ENCODE data around the gene CLSTN3. TPM values are rescaled to one million over a fixed set of nuclear protein-coding genes. Genes with fewer than 3 reads are reported as not detected.

Gene CLSTN3
- total and polyA plus RNA-seq, 2 donors (not counting 1 experiment from before 2014, with no cell fraction given): 31.7 to 36.5 TPM

DNA sequence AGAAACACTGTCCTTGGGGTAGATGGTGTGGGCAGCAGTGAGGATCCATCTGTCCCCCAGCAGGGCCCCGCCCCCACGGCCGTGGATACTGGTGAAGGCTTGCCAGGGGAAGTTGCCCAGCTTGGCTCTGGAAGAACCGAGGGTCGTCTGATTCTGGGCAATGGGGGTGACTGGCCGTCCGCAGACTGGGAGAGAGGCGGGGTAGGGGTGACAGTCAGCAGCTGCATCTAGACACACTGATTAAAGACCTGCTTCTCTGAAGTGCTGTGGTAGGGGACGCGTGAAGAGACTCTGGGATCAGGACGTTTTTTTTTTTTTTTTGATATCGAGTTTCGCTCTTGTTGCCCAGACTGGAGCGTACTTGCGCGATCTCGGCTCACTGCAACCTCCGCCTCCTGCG, 33.2 kb upstream of the CLSTN3 start:
- H3K4me3 Mint-ChIP-seq: no peak overlapping the region

GRCh38 chr12:7099290-7099996, 30.7 kb upstream of the CLSTN3 start:
- intact Hi-C loops (cut with micrococcal nuclease): no loop called here
- Mint-ChIP-seq H3K4me3 (no peak overlapping the region), H3K27me3 (no peaks in the 10 kb centered on the region), H3K9me3 (ENCODE audit: insufficient read depth) (no peaks in the 10 kb centered on the region), H3K27ac (no peak overlapping the region), H3K4me1 (no peaks in the 10 kb centered on the region)
- TF ChIP-seq, protein P1, sequence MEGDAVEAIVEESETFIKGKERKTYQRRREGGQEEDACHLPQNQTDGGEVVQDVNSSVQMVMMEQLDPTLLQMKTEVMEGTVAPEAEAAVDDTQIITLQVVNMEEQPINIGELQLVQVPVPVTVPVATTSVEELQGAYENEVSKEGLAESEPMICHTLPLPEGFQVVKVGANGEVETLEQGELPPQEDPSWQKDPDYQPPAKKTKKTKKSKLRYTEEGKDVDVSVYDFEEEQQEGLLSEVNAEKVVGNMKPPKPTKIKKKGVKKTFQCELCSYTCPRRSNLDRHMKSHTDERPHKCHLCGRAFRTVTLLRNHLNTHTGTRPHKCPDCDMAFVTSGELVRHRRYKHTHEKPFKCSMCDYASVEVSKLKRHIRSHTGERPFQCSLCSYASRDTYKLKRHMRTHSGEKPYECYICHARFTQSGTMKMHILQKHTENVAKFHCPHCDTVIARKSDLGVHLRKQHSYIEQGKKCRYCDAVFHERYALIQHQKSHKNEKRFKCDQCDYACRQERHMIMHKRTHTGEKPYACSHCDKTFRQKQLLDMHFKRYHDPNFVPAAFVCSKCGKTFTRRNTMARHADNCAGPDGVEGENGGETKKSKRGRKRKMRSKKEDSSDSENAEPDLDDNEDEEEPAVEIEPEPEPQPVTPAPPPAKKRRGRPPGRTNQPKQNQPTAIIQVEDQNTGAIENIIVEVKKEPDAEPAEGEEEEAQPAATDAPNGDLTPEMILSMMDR (IDR thresholded peaks at IDR 0.05): no peak
- TF ChIP-seq EZH2 (IDR thresholded peaks at IDR 0.05; ENCODE audit: borderline replicate concordance, insufficient read depth, low read depth, low read length, poor library complexity, severe bottlenecking): no peak
- no peak for DNase-seq
- Histone ChIP-seq H3K9ac (ENCODE audit: low read length) (no peak overlapping the region), H2AFZ (ENCODE audit: insufficient read depth, low read depth, low read length, poor library complexity, severe bottlenecking) (no peak overlapping the region), H3K79me2 (ENCODE audit: control insufficient read depth, insufficient read depth, low read length) (no peaks in the 10 kb centered on the region), H3K4me1 (ENCODE audit: control insufficient read depth in 2 of 2, insufficient read depth in 2 of 2, low read length in 2 of 2) (no peaks in the 10 kb centered on the region), H3K36me3 (replicated peaks in 1 of 2; ENCODE audit: control extremely low read depth in 1 of 2, control insufficient read depth in 1 of 2, extremely low read depth in 1 of 2, insufficient read depth in 2 of 2, low read length in 1 of 2) (peaks cover 0 to 3% of the 10 kb centered on the region in 2 experiments), H4K20me1 (ENCODE audit: control insufficient read depth, insufficient read depth, low read length, poor library complexity, severe bottlenecking) (no peaks in the 10 kb centered on the region), H3K4me3 (ENCODE audit: control extremely low read depth in 1 of 5, extremely low read depth in 1 of 5, insufficient read depth in 1 of 5, low read depth in 2 of 5, low read length in 4 of 5) (no peak overlapping the region), H3K4me2 (replicated peaks; ENCODE audit: low read depth, low read length, poor library complexity, severe bottlenecking) (no peak overlapping the region), H3K9me3 (ENCODE audit: control extremely low read depth in 1 of 3, control insufficient read depth in 2 of 3, insufficient read depth in 1 of 3, low read length in 2 of 3) (no peaks in the 10 kb centered on the region), H3K27me3 (replicated peaks in 1 of 4; ENCODE audit: control extremely low read depth in 1 of 4, control insufficient read depth in 3 of 4, insufficient read depth in 4 of 4, low read length in 3 of 4) (no peaks in the 10 kb centered on the region), H3K27ac (ENCODE audit: low read length in 2 of 2) (no peak overlapping the region)
- 74% methylated on average over 8 of the region's 9 CpGs for WGBS (ENCODE audit: insufficient coverage)
- ChIA-PET CTCF (interaction anchor here (0.8 to 1.7 kb wide), 4 partner anchors 10 to 161 kb away, joined by 3 to 5 read pairs (median 4); partner anchors contain the start of gene C1RL), POLR2A (no interaction called here)
- ATAC-seq (ENCODE audit: low read depth): no peak

More for the DNA sequence above, 33.2 kb upstream of the CLSTN3 start:
- Histone ChIP-seq H3K9ac (ENCODE audit: low read length) (no peak overlapping the region), H2AFZ (ENCODE audit: insufficient read depth, low read depth, low read length, poor library complexity, severe bottlenecking) (no peak overlapping the region), H3K4me1 (ENCODE audit: control insufficient read depth in 2 of 2, insufficient read depth in 2 of 2, low read length in 2 of 2) (peaks cover 0 to 9% of the 10 kb centered on the region in 2 donors), H3K9me3 (ENCODE audit: control extremely low read depth in 1 of 3, control insufficient read depth in 2 of 3, insufficient read depth in 1 of 3, low read length in 2 of 3) (no peaks in the 10 kb centered on the region), H3K4me3 (ENCODE audit: control extremely low read depth in 1 of 5, extremely low read depth in 1 of 5, insufficient read depth in 1 of 5, low read depth in 2 of 5, low read length in 4 of 5) (no peak overlapping the region), H3K4me2 (replicated peaks; ENCODE audit: low read depth, low read length, poor library complexity, severe bottlenecking) (no peak overlapping the region), H3K79me2 (ENCODE audit: control insufficient read depth, insufficient read depth, low read length) (no peaks in the 10 kb centered on the region), H3K27ac (ENCODE audit: low read length in 2 of 2) (no peak overlapping the region), H3K27me3 (replicated peaks in 1 of 4; ENCODE audit: control extremely low read depth in 1 of 4, control insufficient read depth in 3 of 4, insufficient read depth in 4 of 4, low read length in 3 of 4) (peaks cover 0 to 3% (median 0%) of the 10 kb centered on the region in 4 experiments), H4K20me1 (ENCODE audit: control insufficient read depth, insufficient read depth, low read length, poor library complexity, severe bottlenecking) (no peaks in the 10 kb centered on the region), H3K36me3 (replicated peaks in 1 of 2; ENCODE audit: control extremely low read depth in 1 of 2, control insufficient read depth in 1 of 2, extremely low read depth in 1 of 2, insufficient read depth in 2 of 2, low read length in 1 of 2) (peaks cover 0 to 3% of the 10 kb centered on the region in 2 experiments)
- H3K27me3 Mint-ChIP-seq: no peaks in the 10 kb centered on the region
- TF ChIP-seq, protein P1 (IDR thresholded peaks at IDR 0.05): no peak
- no peak for TF ChIP-seq EZH2 (IDR thresholded peaks at IDR 0.05; ENCODE audit: borderline replicate concordance, insufficient read depth, low read depth, low read length, poor library complexity, severe bottlenecking)
- CTCF ChIA-PET: interaction anchor here (1.3 kb wide), 1 partner anchor 173 kb away, joined by 5 read pairs; no protein-coding TSS in a partner anchor
- DNase-seq: no peak
- WGBS (ENCODE audit: insufficient coverage): 97% methylated on average over 19 of the region's 19 CpGs
- H3K4me1 Mint-ChIP-seq: peaks cover 8% of the 10 kb centered on the region
- no peak overlapping the region for H3K27ac Mint-ChIP-seq
- H3K9me3 Mint-ChIP-seq (ENCODE audit: insufficient read depth): no peaks in the 10 kb centered on the region
- no peak for ATAC-seq (ENCODE audit: low read depth)
- intact Hi-C loops (cut with micrococcal nuclease): no loop called here
- POLR2A ChIA-PET: no interaction called here
